Body of pancreas (tissue), 4 donors: ENCODE measurements around the gene SRPK2.

Source experiments
- POLR2A ChIP-seq, 3 donors: fragments of 450-650 bp; IDR thresholded peaks; one replicate each; pipeline ENCODE4 v1.6.1; 2016; ENCODE audit warnings: antibody characterized with exemption in 3 of 3, mild to moderate bottlenecking in 2 of 3
- TF ChIP-seq, protein P1 (sequence below), 7 experiments: fragments of 450-650 bp in 4 of 7; fragments of 200-600 bp in 3 of 7; sonication (generic) in 3 of 7; IDR thresholded peaks; one replicate each; pipeline ENCODE4 v1.5.1; 2016 to 2019; ENCODE audit warnings: antibody characterized with exemption in 7 of 7

DNA sequence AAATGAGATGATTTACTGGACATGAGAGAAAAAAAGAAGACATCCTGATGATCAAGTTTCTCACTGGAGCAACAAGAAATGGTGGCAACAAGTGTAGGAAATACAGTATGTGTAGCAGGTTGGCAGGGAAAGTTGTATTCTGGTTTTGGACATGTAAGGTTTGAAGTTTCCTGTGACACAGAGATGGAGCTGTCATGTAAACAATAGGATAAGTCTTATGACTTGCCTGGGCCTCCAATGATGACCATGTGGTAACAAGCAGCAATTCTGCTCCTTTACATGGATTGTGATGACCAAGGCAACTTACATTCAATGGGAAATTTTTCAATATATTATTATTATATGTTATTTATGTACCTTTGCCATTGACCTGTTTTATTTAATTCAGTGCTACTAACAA is 249.3 kb downstream of the SRPK2 start:
- TF ChIP-seq POLR2A (IDR thresholded peaks at IDR 0.05) = no peak
- TF ChIP-seq, protein P1, sequence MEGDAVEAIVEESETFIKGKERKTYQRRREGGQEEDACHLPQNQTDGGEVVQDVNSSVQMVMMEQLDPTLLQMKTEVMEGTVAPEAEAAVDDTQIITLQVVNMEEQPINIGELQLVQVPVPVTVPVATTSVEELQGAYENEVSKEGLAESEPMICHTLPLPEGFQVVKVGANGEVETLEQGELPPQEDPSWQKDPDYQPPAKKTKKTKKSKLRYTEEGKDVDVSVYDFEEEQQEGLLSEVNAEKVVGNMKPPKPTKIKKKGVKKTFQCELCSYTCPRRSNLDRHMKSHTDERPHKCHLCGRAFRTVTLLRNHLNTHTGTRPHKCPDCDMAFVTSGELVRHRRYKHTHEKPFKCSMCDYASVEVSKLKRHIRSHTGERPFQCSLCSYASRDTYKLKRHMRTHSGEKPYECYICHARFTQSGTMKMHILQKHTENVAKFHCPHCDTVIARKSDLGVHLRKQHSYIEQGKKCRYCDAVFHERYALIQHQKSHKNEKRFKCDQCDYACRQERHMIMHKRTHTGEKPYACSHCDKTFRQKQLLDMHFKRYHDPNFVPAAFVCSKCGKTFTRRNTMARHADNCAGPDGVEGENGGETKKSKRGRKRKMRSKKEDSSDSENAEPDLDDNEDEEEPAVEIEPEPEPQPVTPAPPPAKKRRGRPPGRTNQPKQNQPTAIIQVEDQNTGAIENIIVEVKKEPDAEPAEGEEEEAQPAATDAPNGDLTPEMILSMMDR (IDR thresholded peaks at IDR 0.05) = no peak
